ENCODE measurements around the gene P2RY14.

P2RY14 gene

DNA sequence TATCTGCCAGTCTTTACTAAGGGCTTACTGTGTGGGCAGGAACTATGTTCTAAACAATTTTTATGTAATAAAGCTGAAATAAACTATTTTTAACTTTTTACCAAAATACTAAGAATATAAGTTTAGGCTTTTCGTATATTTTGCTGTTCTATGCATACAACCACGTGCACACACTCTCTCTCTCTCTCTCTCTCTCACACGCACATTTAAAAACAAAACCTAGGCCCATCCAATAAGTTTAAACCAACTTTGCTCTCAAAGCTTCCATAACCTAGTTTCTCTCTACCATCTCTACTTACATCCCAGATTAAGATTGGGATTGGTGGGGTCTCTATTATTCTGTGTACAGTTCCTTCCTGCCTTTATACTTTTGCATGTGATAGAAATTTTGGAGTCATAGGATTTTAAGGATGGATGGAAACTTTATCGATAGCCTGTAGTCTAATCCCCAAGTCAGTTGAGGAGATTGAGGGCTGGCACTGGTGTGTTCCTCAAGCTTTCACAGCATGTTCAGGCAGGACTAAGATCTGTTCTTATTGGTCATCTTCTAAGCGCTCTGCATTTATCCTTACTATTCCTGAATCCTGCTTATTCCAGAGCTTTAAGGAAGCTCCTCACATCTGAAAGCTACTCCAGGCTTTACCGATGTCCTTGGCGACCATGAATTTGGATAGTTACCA, 77.2 kb downstream of the P2RY14 start:
- Histone ChIP-seq H3K9me2 (replicated peaks; ENCODE audit: insufficient read depth, low read length) (no peaks in the 10 kb centered on the region), H3F3A (ENCODE audit: insufficient read depth, low read length) (peaks cover 5% of the 10 kb centered on the region; the same call in 1 of the 2 replicates), H3K9me3 (replicated peaks; ENCODE audit: insufficient read depth, low read length) (no peaks in the 10 kb centered on the region), H3K4me2 (ENCODE audit: low read depth, low read length) (no peak overlapping the region), H3K4me1 (ENCODE audit: low read length) (peaks cover 7% of the 10 kb centered on the region; the same call in 1 of the 2 replicates), H3K9ac (ENCODE audit: low read length) (no peak overlapping the region), H3K27ac (ENCODE audit: low read length) (no peak overlapping the region), H3K79me2 (ENCODE audit: low read length) (no peaks in the 10 kb centered on the region), H3K27me3 (replicated peaks; ENCODE audit: insufficient read depth, low read length) (no peaks in the 10 kb centered on the region), H2AFZ (ENCODE audit: low read length) (no peak overlapping the region), H4K20me1 (ENCODE audit: insufficient read depth, low read length) (no peaks in the 10 kb centered on the region), H3K36me3 (replicated peaks; ENCODE audit: insufficient read depth, low read length) (no peaks in the 10 kb centered on the region), H3K4me3 (ENCODE audit: low read length) (no peak overlapping the region)
- DNase-seq, result no peak
- TF ChIP-seq EZH2phosphoT487 (IDR thresholded peaks at IDR 0.05; ENCODE audit: low read length), result no peak
- TF ChIP-seq, protein P1, sequence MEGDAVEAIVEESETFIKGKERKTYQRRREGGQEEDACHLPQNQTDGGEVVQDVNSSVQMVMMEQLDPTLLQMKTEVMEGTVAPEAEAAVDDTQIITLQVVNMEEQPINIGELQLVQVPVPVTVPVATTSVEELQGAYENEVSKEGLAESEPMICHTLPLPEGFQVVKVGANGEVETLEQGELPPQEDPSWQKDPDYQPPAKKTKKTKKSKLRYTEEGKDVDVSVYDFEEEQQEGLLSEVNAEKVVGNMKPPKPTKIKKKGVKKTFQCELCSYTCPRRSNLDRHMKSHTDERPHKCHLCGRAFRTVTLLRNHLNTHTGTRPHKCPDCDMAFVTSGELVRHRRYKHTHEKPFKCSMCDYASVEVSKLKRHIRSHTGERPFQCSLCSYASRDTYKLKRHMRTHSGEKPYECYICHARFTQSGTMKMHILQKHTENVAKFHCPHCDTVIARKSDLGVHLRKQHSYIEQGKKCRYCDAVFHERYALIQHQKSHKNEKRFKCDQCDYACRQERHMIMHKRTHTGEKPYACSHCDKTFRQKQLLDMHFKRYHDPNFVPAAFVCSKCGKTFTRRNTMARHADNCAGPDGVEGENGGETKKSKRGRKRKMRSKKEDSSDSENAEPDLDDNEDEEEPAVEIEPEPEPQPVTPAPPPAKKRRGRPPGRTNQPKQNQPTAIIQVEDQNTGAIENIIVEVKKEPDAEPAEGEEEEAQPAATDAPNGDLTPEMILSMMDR (IDR thresholded peaks at IDR 0.05; ENCODE audit: low read length), result no peak
- no peak for TF ChIP-seq EZH2 (optimal IDR thresholded peaks at IDR 0.05; ENCODE audit: low read depth, low read length)

DNA sequence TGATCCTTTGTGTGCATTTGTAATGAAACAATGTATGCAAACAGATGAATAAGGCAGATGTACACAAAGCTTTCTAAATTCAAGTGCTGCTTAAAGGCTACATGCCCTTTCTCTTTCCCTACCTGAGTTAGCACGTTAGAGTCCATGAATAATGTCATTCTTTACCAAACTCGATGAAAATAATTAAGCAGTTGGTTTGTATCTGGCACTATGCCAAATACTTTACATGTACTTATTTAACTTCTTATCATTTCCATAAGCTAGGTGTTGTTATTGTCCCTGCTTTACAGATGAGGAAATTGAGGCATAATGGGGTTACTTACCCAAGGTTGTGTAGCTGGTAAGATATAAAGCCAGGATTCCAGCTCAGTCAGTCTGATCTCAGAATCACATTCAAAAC, 77.8 kb downstream of the P2RY14 start:
- H4K20me1 ChIP-seq (ENCODE audit: insufficient read depth, low read length), result no peaks in the 10 kb centered on the region
- H3K9me2 ChIP-seq (replicated peaks; ENCODE audit: insufficient read depth, low read length), result no peaks in the 10 kb centered on the region
- no peak overlapping the region for H3K4me2 ChIP-seq (ENCODE audit: low read depth, low read length)
- TF ChIP-seq EZH2phosphoT487 (IDR thresholded peaks at IDR 0.05; ENCODE audit: low read length), result no peak
- TF ChIP-seq, protein P1 (IDR thresholded peaks at IDR 0.05; ENCODE audit: low read length), result no peak
- no peak for TF ChIP-seq EZH2 (optimal IDR thresholded peaks at IDR 0.05; ENCODE audit: low read depth, low read length)
- H2AFZ ChIP-seq (ENCODE audit: low read length), result no peak overlapping the region
- peaks cover 7% of the 10 kb centered on the region; the same call in 1 of the 2 replicates for H3K4me1 ChIP-seq (ENCODE audit: low read length)
- no peaks in the 10 kb centered on the region for H3K36me3 ChIP-seq (replicated peaks; ENCODE audit: insufficient read depth, low read length)
- H3K27me3 ChIP-seq (replicated peaks; ENCODE audit: insufficient read depth, low read length), result no peaks in the 10 kb centered on the region
- no peaks in the 10 kb centered on the region for H3K79me2 ChIP-seq (ENCODE audit: low read length)
- no peak overlapping the region for H3K27ac ChIP-seq (ENCODE audit: low read length)
- H3K9me3 ChIP-seq (replicated peaks; ENCODE audit: insufficient read depth, low read length), result no peaks in the 10 kb centered on the region
- no peak for DNase-seq
- no peak overlapping the region for H3K4me3 ChIP-seq (ENCODE audit: low read length)
- H3F3A ChIP-seq (ENCODE audit: insufficient read depth, low read length), result peaks cover 5% of the 10 kb centered on the region; the same call in 1 of the 2 replicates
- no peak overlapping the region for H3K9ac ChIP-seq (ENCODE audit: low read length)

- H3K36me3 ChIP-seq (replicated peaks; ENCODE audit: insufficient read depth, low read length), result no peaks in the 10 kb centered on the region
- H3K4me2 ChIP-seq (ENCODE audit: low read depth, low read length), result no peak overlapping the region
- TF ChIP-seq EZH2 (optimal IDR thresholded peaks at IDR 0.05; ENCODE audit: low read depth, low read length), result no peak
- TF ChIP-seq EZH2phosphoT487 (IDR thresholded peaks at IDR 0.05; ENCODE audit: low read length), result no peak
- TF ChIP-seq, protein P1 (IDR thresholded peaks at IDR 0.05; ENCODE audit: low read length), result no peak
- H3F3A ChIP-seq (ENCODE audit: insufficient read depth, low read length), result peaks cover 5% of the 10 kb centered on the region; the same call in 1 of the 2 replicates
- H3K27ac ChIP-seq (ENCODE audit: low read length), result no peak overlapping the region
- H2AFZ ChIP-seq (ENCODE audit: low read length), result no peak overlapping the region
- H3K9me3 ChIP-seq (replicated peaks; ENCODE audit: insufficient read depth, low read length), result no peaks in the 10 kb centered on the region
- no peaks in the 10 kb centered on the region for H3K79me2 ChIP-seq (ENCODE audit: low read length)
- peaks cover 7% of the 10 kb centered on the region; the same call in 1 of the 2 replicates for H3K4me1 ChIP-seq (ENCODE audit: low read length)
- no peaks in the 10 kb centered on the region for H3K9me2 ChIP-seq (replicated peaks; ENCODE audit: insufficient read depth, low read length)
- H4K20me1 ChIP-seq (ENCODE audit: insufficient read depth, low read length), result no peaks in the 10 kb centered on the region
- no peak overlapping the region for H3K4me3 ChIP-seq (ENCODE audit: low read length)
- H3K9ac ChIP-seq (ENCODE audit: low read length), result no peak overlapping the region
- no peaks in the 10 kb centered on the region for H3K27me3 ChIP-seq (replicated peaks; ENCODE audit: insufficient read depth, low read length)
- DNase-seq, result no peak
These were observed 78.5 kb downstream of the P2RY14 start for GRCh38 chr3:151199554-151200438.
